SK-N-SH (cell line): ENCODE results near the gene LMO3. TPM values are rescaled to one million over a fixed set of nuclear protein-coding genes. Genes with fewer than 3 reads are reported as not detected.
A peak's percentile ranks its signal among the peaks of the same experiment; 100 is the strongest.

Source experiments
- CTCF ChIA-PET: fragments of 300-600, 350-600 bp; formaldehyde crosslinking; extraction: SDS; loops from one replicate; lab custom pipeline; 2021; lab: Yijun Ruan, JAX
- POLR2A ChIA-PET: fragments of 350-600 bp; sonication (Branson Sonifier 250); formaldehyde crosslinking; extraction: SDS; loops from one replicate; lab custom pipeline; 2020; ENCODE audit warnings: antibody characterized with exemption, inconsistent platforms; lab: Yijun Ruan, JAX
- DNase-seq: peaks from one replicate; pipeline ENCODE4 v3.0.0; 2012
- H2AFZ ChIP-seq: fragments of 200-600 bp; sonication (generic); 2 replicates; pipeline ENCODE4 v1.8.1; 2016; ENCODE audit warnings: antibody characterized with exemption, mild to moderate bottlenecking, low read depth
- H3F3A ChIP-seq: fragments of 200-600 bp; sonication (generic); replicated peaks from 2 replicates; pipeline ENCODE3; 2016; ENCODE audit warnings: antibody characterized with exemption, mild to moderate bottlenecking; ENCODE audit not compliant: insufficient read depth
- H3K27ac ChIP-seq, 2 experiments: fragments of 200-500 bp in 1 of 2; fragments of 200-600 bp in 1 of 2; sonication (Bioruptor generic) in 1 of 2; sonication (generic), shearing (Covaris generic) in 1 of 2; 2 replicates each; pipeline versions ENCODE4 v1.5.1 to v1.6.1; 2014 to 2016; ENCODE audit warnings: low read depth in 2 of 2, inconsistent platforms in 1 of 2, low read length in 1 of 2, mild to moderate bottlenecking in 1 of 2, mixed read lengths in 1 of 2
- H3K27me3 ChIP-seq: fragments of 200-600 bp; sonication (generic), shearing (Covaris generic); 2 replicates; pipeline ENCODE4 v1.6.1; 2016; ENCODE audit warnings: mixed run types; ENCODE audit not compliant: insufficient read depth
- H3K36me3 ChIP-seq, 2 experiments: fragments of 200-500 bp in 1 of 2; fragments of 200-600 bp in 1 of 2; sonication (Bioruptor generic) in 1 of 2; sonication (generic) in 1 of 2; replicated peaks in 1 of 2; 2 replicates each; pipeline versions ENCODE3 to v1.5.1; 2014 to 2016; ENCODE audit warnings: low read length in 1 of 2, mild to moderate bottlenecking in 1 of 2; ENCODE audit not compliant: insufficient read depth in 2 of 2, control insufficient read depth in 1 of 2
- H3K4me1 ChIP-seq, 2 experiments: fragments of 200-500 bp in 1 of 2; fragments of 200-600 bp in 1 of 2; sonication (Bioruptor generic) in 1 of 2; sonication (generic), shearing (Covaris generic) in 1 of 2; 2 replicates each; pipeline versions ENCODE4 v1.5.1 to v1.6.1; 2014 to 2016; ENCODE audit warnings: low read depth in 1 of 2, low read length in 1 of 2, mixed run types in 1 of 2; ENCODE audit not compliant: insufficient read depth in 2 of 2, control insufficient read depth in 1 of 2
- H3K4me2 ChIP-seq: fragments of 200-600 bp; sonication (generic), shearing (Covaris generic); 2 replicates; pipeline ENCODE4 v1.6.1; 2017; ENCODE audit warnings: mixed run types
- H3K4me3 ChIP-seq, 2 experiments: fragments of 200-500 bp in 1 of 2; fragments of 200-600 bp in 1 of 2; sonication (Bioruptor generic) in 1 of 2; sonication (generic), shearing (Covaris generic) in 1 of 2; 2 replicates each; pipeline versions ENCODE4 v1.5.1 to v1.8.1; 2014 to 2016; ENCODE audit warnings: low read depth in 2 of 2, inconsistent platforms in 1 of 2, low read length in 1 of 2, mild to moderate bottlenecking in 1 of 2, mixed read lengths in 1 of 2, moderate library complexity in 1 of 2
- H3K79me2 ChIP-seq: fragments of 200-600 bp; sonication (generic); 2 replicates; pipeline ENCODE4 v1.8.1; 2017; ENCODE audit warnings: mild to moderate bottlenecking; ENCODE audit not compliant: insufficient read depth
- H3K9ac ChIP-seq: fragments of 200-600 bp; sonication (generic); 2 replicates; pipeline ENCODE4 v1.6.1; 2017; ENCODE audit warnings: mixed run types
- H3K9me2 ChIP-seq: fragments of 200-600 bp; sonication (generic); 2 replicates; pipeline ENCODE4 v1.6.1; 2017; ENCODE audit warnings: mixed run types
- H3K9me3 ChIP-seq: fragments of 200-600 bp; sonication (generic); 2 replicates; pipeline ENCODE4 v1.6.1; 2017; ENCODE audit warnings: mixed run types, mild to moderate bottlenecking, moderate library complexity
- H4K20me1 ChIP-seq: fragments of 200-600 bp; sonication (generic); 2 replicates; pipeline ENCODE4 v1.6.1; 2017; ENCODE audit warnings: mild to moderate bottlenecking, mixed run types; ENCODE audit not compliant: insufficient read depth
- CHD2 ChIP-seq: fragments of 150-350 bp; IDR thresholded peaks from 2 replicates; pipeline ENCODE4 v1.6.1; 2018; ENCODE audit warnings: low read length; ENCODE audit not compliant: partially characterized antibody
- ELF1 ChIP-seq: IDR thresholded peaks from 2 replicates; pipeline ENCODE4 v1.4.0; 2012
- EZH2phosphoT487 ChIP-seq: fragments of 200-600 bp; sonication (generic); IDR thresholded peaks from 2 replicates; pipeline ENCODE4 v1.6.1; 2017; ENCODE audit warnings: low read depth, mixed run types, mild to moderate bottlenecking, antibody characterized with exemption, moderate library complexity, borderline replicate concordance
- FOSL2 ChIP-seq: IDR thresholded peaks from 2 replicates; pipeline ENCODE4 v1.4.0; 2012; ENCODE audit warnings: low read depth, mild to moderate bottlenecking, moderate library complexity, borderline replicate concordance
- FOXJ3 ChIP-seq: sonication (generic); formaldehyde crosslinking; IDR thresholded peaks from 2 replicates; pipeline ENCODE4 v1.5.1; 2020; ENCODE audit warnings: mild to moderate bottlenecking, missing genetic modification reagents
- FOXM1 ChIP-seq: IDR thresholded peaks from 2 replicates; pipeline ENCODE4 v1.4.0; 2012; ENCODE audit warnings: low read depth, mild to moderate bottlenecking
- GATA2 ChIP-seq: sonication (generic); formaldehyde crosslinking; IDR thresholded peaks from 2 replicates; pipeline ENCODE4 v1.5.0; 2020; ENCODE audit warnings: mild to moderate bottlenecking, missing genetic modification reagents
- JUND ChIP-seq: IDR thresholded peaks from 2 replicates; pipeline ENCODE4 v1.4.0; 2012
- MXI1 ChIP-seq: IDR thresholded peaks from 2 replicates; pipeline ENCODE4 v1.6.1; 2012; ENCODE audit warnings: mild to moderate bottlenecking, low read depth, low read length, improper control_type of control experiment
- NRF1 ChIP-seq: IDR thresholded peaks from 2 replicates; pipeline ENCODE4 v1.6.1; 2012; ENCODE audit warnings: low read depth, mild to moderate bottlenecking, low read length
- POLR2AphosphoS5 ChIP-seq: IDR thresholded peaks from 2 replicates; pipeline ENCODE4 v1.6.1; 2012; ENCODE audit warnings: low read depth, low read length
- RCOR1 ChIP-seq: fragments of 150-350 bp; IDR thresholded peaks from 2 replicates; pipeline ENCODE4 v1.6.1; 2017; ENCODE audit warnings: antibody characterized with exemption, low read length
- RFX5 ChIP-seq: IDR thresholded peaks from 2 replicates; pipeline ENCODE4 v1.6.1; 2012; ENCODE audit warnings: mild to moderate bottlenecking, improper control_type of control experiment, low read length
- TCF12 ChIP-seq: IDR thresholded peaks from 2 replicates; pipeline ENCODE4 v1.4.0; 2012
- YY1 ChIP-seq: IDR thresholded peaks from 2 replicates; pipeline ENCODE4 v1.4.0; 2012; ENCODE audit warnings: low read depth, mild to moderate bottlenecking
- WGBS: methylation state at CpG from one replicate; pipeline ENCODE4 v1.1.6; 2017; ENCODE audit warnings: low lambda C conversion rate; 5-methylcytosine and 5-hydroxymethylcytosine counted together
- polyA plus RNA-seq, 3 experiments: library from polyadenylated mRNA; depleted of rRNA; stranded (reverse); fragments of >200 nt; gene quantifications; 2 replicates each; pipeline ENCODE4 v1.2.3, GENCODE V29; 2012
- TF ChIP-seq, protein P1 (sequence below): fragments of 200-600 bp; sonication (generic); IDR thresholded peaks from 2 replicates; pipeline ENCODE4 v1.6.1; 2017; ENCODE audit warnings: antibody characterized with exemption, mild to moderate bottlenecking, moderate library complexity
- TF ChIP-seq, protein P2 (sequence below): fragments of 150-350 bp; IDR thresholded peaks from 2 replicates; pipeline ENCODE4 v1.6.1; 2016; ENCODE audit warnings: mild to moderate bottlenecking, low read depth, low read length
- TF ChIP-seq, protein P3 (sequence below): IDR thresholded peaks from 2 replicates; pipeline ENCODE4 v1.4.0; 2012; ENCODE audit warnings: low read depth, borderline replicate concordance

The LMO3 gene
- polyA plus RNA-seq, 1 of the 3 experiments (the other 2 are of a cell fraction) = not detected

DNA sequence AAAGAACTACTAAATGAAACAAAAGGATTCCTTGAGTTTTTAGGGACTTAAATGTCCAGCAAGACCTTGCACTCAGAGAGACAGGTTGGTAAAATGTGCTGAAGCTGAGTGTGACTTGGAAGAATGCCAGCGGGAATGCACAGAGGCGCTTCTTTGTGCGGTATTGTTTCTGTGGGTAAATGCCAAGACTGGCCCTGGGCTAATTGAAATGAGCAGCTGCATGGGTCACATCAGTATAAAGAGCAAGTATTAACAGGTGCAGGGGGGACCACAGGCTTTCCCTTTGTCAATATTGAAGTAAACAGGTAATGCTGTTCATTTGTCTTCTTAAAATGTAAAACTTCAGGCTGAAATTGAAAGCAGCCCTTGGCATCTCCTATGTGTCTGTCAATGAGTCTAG lies 74.3 kb downstream of the LMO3 start:
- H3K9me3 ChIP-seq = no peaks in the 10 kb centered on the region
- no peaks in the 10 kb centered on the region; a peak in 1 of 4 replicates for H3K4me1 ChIP-seq
- H3K27ac ChIP-seq = no peak overlapping the region
- DNase-seq = peak; percentile 4
- POLR2A ChIA-PET = no interaction called here
- no peak overlapping the region for H3K9ac ChIP-seq
- TF ChIP-seq, protein P1, sequence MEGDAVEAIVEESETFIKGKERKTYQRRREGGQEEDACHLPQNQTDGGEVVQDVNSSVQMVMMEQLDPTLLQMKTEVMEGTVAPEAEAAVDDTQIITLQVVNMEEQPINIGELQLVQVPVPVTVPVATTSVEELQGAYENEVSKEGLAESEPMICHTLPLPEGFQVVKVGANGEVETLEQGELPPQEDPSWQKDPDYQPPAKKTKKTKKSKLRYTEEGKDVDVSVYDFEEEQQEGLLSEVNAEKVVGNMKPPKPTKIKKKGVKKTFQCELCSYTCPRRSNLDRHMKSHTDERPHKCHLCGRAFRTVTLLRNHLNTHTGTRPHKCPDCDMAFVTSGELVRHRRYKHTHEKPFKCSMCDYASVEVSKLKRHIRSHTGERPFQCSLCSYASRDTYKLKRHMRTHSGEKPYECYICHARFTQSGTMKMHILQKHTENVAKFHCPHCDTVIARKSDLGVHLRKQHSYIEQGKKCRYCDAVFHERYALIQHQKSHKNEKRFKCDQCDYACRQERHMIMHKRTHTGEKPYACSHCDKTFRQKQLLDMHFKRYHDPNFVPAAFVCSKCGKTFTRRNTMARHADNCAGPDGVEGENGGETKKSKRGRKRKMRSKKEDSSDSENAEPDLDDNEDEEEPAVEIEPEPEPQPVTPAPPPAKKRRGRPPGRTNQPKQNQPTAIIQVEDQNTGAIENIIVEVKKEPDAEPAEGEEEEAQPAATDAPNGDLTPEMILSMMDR = no peak
- no peak for TF ChIP-seq NRF1
- TF ChIP-seq TCF12 = no peak
- TF ChIP-seq MXI1 = no peak
- TF ChIP-seq, protein P2, sequence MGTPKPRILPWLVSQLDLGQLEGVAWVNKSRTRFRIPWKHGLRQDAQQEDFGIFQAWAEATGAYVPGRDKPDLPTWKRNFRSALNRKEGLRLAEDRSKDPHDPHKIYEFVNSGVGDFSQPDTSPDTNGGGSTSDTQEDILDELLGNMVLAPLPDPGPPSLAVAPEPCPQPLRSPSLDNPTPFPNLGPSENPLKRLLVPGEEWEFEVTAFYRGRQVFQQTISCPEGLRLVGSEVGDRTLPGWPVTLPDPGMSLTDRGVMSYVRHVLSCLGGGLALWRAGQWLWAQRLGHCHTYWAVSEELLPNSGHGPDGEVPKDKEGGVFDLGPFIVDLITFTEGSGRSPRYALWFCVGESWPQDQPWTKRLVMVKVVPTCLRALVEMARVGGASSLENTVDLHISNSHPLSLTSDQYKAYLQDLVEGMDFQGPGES = no peak
- no peak for TF ChIP-seq FOXJ3 (CRISPR knock-in tag)
- no peak for TF ChIP-seq FOXM1
- no peak for TF ChIP-seq JUND
- H3K9me2 ChIP-seq = no peaks in the 10 kb centered on the region
- H3K36me3 ChIP-seq = no peaks in the 10 kb centered on the region
- CTCF ChIA-PET = no interaction called here
- no peaks in the 10 kb centered on the region for H4K20me1 ChIP-seq
- 38% methylated on average over 3 of the region's 3 CpGs for WGBS
- H3K27me3 ChIP-seq = no peaks in the 10 kb centered on the region
- H3K4me2 ChIP-seq = no peak overlapping the region
- no peak overlapping the region for H3K4me3 ChIP-seq
- no peak overlapping the region for H2AFZ ChIP-seq
- H3K79me2 ChIP-seq = no peaks in the 10 kb centered on the region
- no peaks in the 10 kb centered on the region for H3F3A ChIP-seq

DNA sequence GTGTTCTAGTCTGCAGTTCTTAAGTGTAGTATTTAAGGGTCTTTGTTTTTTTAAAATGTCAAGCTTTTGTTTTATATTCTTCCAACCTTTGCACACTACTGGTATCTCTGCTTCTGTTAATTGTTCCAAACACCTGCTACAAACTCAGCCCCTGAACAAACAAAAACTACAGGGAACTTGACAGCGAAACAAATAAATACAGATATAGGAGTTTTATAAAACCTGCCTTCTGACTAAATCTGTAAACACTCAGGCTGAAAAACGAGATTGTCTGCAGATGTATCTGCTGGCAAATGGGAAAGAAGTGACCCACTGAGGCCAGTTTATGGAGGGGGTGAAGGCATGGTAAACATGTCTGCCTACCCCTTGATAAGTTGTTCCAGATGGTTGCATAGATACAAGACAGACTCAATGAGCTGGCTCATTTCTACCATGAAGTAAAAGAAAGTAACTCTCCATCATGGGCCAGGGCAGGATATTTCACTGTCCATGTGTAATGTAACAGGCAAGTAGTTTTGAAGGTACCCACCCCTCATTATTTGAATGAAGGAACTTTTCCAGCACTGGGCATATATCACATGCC lies 75.6 kb downstream of the LMO3 start:
- Histone ChIP-seq H3K4me3 (no peak overlapping the region), H2AFZ (no peak overlapping the region), H3K27ac (no peak overlapping the region), H3K4me2 (no peak overlapping the region), H3K9ac (no peak overlapping the region), H3K27me3 (no peaks in the 10 kb centered on the region), H3K9me3 (no peaks in the 10 kb centered on the region), H3K4me1 (no peaks in the 10 kb centered on the region; a peak in 1 of 4 replicates), H3K9me2 (no peaks in the 10 kb centered on the region), H4K20me1 (no peaks in the 10 kb centered on the region), H3F3A (no peaks in the 10 kb centered on the region), H3K79me2 (no peaks in the 10 kb centered on the region), H3K36me3 (no peaks in the 10 kb centered on the region)
- CTCF ChIA-PET = no interaction called here
- POLR2A ChIA-PET = no interaction called here
- DNase-seq = no peak
- 13% methylated on average over 2 of the region's 2 CpGs for WGBS
- TF ChIP-seq TCF12 (no peak), JUND (no peak), EZH2phosphoT487 (no peak), RCOR1 (no peak), ELF1 (no peak), CHD2 (no peak), NRF1 (no peak), YY1 (no peak), GATA2 (no peak), FOXJ3 (CRISPR knock-in tag) (no peak), FOXM1 (no peak), POLR2AphosphoS5 (no peak), RFX5 (no peak), FOSL2 (no peak)
- TF ChIP-seq, protein P3, sequence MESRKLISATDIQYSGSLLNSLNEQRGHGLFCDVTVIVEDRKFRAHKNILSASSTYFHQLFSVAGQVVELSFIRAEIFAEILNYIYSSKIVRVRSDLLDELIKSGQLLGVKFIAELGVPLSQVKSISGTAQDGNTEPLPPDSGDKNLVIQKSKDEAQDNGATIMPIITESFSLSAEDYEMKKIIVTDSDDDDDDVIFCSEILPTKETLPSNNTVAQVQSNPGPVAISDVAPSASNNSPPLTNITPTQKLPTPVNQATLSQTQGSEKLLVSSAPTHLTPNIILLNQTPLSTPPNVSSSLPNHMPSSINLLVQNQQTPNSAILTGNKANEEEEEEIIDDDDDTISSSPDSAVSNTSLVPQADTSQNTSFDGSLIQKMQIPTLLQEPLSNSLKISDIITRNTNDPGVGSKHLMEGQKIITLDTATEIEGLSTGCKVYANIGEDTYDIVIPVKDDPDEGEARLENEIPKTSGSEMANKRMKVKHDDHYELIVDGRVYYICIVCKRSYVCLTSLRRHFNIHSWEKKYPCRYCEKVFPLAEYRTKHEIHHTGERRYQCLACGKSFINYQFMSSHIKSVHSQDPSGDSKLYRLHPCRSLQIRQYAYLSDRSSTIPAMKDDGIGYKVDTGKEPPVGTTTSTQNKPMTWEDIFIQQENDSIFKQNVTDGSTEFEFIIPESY = no peak
- TF ChIP-seq, protein P2 = no peak
- TF ChIP-seq, protein P1 = no peak
